GM19455 (cell line): ENCODE data around the gene PTPRT.

Experiments used
- ATAC-seq: cut with Tn5 transposase; IDR thresholded peaks from one replicate; pipeline ENCODE4 v1.9.1; 2021; ENCODE audit not compliant: unreplicated experiment

PTPRT gene

DNA sequence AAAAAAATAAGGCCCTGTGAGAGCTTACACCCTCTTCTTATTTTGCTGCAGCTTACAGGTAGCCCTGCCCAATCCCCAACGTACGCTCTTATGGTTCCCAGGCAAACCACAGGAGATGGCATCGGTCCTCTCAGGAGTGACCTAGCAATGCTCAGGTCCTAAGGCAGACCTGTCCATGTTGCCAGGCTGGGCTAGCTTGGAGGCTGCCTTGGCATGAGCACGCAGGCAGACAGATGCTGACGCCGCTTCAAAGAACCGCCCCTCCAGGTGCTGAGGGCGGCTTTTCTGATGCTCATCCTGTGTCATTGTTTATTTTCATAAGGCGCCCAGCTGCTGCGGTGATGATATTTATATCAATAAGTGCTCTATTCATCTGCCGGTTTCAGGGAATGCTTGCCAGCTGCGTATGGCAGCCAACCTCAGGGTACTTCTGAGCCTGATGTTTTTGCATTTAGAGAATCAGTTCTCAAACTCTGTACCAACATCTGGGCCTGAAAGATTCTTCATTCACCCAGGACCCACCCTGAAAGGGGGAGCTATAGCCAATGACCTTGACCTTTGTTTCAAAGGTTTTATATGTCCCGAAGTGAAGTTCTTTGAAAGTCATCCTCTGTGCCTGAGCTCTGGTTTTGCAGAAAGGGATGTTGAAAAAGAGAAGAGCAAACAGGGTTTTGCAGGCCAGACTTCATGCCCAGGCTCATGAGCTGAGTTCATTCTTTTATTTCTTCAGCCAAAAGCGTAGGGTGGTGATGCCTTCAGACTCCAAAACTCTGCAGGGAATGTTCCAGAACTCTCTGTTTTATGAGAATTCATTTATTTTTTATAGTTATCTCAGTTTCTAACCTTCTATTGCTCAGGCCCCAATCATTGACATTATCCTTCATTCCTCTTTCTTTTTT lies 1095.9 kb downstream of the PTPRT start:
- ATAC-seq, result no peak

DNA sequence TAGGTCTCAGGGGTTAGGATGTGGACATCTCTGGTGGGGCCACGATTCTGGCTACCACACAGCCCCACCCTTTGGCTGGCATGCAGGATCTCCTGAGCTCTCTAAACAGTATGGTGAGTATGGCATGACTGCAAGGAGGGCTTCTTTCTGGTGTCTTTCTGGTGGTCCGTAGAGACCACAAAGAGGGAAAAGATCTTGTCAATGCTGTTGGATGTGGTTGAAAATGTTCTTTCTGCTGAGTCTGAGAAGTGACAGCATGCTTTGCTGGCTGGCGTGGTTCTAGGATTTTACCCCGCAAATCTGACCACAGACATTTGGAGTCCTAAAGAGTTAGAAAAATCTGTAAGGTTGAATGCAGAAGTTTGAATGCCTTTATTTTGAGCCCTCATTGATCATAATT lies 1096.7 kb downstream of the PTPRT start:
- ATAC-seq, result no peak

DNA sequence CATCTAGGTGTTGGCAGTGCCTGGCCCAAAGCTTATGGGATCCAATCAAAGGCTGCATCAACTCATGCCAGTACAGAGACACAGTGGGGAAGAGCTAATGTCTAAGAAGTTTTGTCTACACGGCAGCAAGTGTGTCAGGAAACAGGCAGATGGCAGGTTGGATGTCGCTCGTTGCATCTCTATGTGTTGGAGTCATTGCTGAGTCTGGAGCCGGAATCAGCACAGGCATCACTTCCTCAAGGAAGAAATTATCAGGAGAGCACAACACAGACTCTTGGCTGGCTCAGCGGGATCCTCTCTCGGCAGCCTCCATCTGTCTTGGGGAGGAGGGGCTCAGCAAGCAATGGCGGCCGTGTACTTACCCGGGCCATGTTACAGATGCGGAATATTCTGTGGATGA lies 1104.3 kb downstream of the PTPRT start:
- ATAC-seq, result no peak

DNA sequence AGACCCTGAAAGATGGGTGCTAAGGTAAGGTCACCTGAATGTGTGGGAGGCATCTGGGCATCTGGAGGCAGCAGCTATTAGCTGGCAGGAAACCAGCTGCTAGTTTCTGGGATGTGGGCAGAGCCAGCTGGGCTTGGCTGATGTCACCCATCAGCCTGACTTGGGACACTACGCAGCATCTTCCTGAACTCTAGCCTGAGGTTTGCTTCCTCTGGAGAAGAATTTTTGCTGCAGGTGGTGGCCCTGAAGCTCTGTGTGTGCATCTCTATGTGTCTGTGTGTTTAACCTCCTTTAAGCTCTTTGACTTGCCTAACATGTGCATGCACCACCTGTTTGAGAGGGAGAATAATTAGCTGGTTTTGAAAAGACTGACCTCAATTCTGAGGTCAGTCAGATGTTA lies 1106.4 kb downstream of the PTPRT start:
- no peak for ATAC-seq

DNA sequence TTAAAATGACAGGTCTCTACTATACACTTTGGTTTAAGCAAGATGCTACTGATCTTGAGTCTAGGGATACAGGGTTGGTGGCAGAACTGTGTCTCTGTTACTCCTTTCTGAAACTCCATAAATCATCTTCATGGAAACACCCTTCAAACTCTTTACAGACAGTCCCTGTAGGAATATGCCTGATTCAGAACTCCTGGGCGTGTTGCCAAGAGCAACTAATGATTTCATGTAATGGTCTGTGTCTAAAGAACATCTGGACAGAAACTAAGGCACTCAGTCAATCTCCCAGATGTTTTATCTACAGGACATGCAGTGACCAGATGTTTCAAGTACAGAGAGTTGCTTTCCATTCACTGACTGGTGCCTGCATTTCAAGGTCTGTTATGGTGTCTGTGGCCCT lies 1107.1 kb downstream of the PTPRT start:
- ATAC-seq, result no peak

DNA sequence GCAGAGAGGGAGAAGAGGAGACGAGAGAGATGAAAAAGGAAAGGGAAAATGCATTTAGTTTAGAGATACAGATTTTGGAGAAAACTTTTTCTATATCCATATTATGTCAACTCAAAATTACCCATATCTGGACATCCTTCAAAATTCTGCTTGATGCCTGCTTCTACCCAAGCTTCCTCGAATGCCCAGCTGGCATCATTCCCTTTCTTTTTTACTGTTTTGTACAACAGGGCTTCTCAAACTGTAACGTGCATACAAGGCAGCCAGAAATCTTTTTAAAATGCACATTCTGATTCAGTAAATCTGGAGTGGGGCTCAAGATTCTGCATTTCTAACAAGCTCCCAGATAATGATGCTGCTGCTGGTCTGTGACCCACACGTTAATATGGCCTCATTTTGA lies 1108.8 kb downstream of the PTPRT start:
- ATAC-seq, result no peak

DNA sequence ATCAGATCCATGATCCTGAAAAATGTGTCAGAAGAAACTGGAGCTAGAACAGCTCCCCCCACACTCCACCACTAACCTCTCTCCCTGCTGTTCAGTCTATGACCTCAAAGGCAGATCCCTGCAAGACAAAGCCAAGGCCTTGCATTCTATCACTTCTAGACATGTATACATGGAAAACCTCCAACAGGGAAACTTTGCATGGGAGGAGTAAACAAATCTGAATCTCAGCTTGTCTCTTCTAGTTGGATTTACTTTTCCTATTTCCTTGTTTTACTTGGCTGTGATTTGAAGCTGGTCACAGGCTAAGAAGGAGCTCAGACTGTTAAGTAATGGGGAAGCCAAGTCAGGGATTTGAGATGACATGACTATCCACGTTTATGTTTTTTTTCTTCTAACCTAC lies 1114.8 kb downstream of the PTPRT start:
- no peak for ATAC-seq

DNA sequence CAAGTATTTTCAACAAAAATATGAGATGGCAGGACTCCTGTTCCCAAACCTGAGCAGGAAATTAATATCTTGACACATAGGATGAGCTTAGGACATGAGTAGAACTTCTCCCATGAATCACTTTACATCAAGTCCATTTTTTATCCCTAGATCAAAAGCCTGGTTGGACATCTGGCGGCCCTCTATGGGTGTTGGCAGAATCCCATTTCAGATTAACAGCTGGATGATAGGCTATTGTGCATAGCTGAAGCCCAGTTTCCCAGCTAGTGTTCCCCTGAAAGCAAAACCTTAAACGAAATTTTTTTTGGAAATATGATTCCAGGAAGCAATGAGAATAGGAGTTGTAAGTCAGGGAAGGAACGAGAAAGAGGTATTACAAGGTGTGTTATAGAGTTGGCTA lies 1122.1 kb downstream of the PTPRT start:
- no peak for ATAC-seq

DNA sequence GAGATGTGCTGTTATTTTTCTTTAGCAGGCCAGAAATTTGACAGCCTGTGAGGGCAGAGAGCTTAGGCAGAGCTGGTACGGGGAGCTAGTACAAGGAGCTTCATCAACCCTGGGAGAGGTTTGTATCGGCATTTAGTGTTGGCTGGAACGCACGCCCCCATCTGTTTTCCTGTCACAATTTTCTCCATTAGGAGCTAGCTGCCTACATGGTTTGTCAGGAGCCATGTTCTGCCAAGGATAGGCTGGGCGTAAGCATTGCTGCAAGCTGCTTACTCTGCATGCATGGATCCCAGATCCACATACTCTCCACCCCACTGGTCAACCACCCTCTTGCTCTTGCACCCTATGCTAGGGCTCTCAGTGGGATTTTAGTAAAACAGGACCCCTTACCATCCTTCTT lies 1122.5 kb downstream of the PTPRT start:
- ATAC-seq, result no peak

DNA sequence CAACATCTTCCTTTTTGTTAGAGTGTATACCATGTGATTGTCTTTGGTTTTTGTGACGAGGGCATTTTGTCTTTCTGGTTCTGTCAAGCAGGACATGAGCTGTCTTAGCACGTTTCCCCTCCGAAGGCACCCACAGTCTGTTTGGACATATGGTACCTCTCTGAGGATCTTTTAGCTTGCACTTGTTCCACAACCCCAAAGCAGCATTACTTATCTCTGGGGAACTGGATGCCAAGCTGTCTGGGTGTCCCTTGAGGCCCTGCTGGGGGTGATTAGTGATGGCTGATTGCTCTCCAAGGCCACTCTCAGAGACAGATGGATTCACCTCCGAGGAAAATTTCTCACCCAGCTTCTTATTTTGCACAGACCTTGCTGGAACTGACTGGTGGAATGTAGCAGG lies 1126.6 kb downstream of the PTPRT start:
- ATAC-seq, result no peak

DNA sequence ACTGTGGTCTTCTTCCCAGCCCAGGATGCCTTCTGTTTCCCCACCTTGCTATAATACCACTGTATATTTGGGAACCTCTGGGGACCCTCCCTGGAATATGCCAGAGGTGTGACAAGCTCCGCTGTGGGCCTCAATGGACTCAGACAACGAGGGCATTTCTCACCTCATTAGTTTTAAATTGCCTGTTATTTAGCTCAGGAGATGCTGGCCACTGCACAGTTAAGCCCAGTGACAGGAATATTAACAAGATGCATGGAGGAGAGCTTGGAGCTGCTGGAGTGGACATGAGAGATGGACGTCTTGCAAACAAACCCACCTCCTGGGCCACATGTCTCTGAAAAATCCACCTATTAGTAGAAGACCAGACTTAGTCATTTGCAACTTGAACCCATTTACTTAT lies 1136.4 kb downstream of the PTPRT start:
- ATAC-seq, result no peak

DNA sequence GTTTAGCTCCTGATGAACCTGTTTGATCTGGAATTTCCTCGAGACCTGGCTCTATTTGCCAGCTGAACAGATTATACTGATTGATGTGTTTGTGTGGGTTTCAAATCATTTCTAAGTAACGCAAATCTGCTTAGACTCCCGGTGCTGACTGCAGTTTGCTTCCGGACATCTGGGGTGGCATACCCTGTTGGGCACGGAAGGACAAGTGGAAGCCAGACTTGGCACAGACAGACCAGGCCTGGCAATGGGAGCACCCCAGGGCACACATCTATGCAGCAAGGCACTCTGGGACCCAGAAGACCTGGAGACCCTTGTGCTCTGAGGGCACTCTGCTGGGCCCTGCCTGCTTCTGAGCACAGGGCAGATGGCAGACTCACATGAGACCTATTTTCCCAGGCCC lies 1137.8 kb downstream of the PTPRT start:
- ATAC-seq, result no peak

DNA sequence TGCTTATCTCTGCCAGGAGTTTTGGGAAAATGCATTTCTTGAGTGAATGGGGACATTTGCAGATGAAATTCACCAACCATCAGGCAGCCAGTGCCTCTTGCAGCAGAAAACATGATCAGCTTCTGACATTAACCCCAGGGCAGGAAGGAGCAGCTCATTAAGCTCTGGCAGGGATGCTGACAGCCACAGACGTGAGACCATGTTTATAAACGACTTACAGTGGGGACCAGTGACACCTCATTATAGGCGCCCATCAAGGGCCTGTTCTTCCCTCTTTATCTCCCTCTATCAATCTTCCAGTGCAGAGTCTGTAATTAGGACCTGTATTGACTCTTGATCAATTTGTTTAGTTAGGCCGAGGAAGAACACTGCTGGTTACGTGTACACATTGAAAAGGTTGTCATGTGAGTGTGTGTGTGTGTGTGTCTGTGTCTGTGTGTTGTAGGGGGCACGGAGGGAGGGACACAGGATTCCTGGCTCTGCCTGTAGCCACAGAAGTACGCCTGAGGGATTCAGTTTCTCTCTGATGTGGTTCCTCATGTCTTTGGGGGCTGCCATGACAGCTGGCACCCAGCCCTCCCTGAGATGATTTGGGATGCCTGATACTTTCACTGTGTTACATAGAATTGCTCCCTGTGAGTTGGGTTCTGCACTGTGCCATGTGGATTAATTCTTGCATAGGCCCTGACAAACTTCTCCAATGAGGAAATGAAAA lies 1143.2 kb downstream of the PTPRT start:
- ATAC-seq, result no peak

DNA sequence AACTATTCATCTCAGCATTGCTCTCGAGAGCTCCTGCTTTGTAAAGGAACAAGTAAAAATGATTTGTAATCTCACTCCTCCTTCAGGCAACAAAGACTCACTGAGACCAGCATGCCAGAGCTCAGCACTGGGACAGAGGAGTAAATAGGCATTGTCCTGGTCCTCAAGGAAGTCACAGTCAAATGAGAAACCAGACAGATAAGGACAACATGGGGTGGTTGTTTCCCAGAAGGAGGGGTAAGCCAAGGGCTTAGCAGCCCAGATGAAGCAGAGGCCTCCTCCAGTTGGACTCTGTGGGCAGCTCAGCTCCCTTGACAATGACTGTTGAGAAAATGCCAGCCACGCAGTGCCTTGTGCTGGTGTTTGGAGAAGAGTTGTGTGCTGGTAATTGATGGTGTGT lies 1145.8 kb downstream of the PTPRT start:
- no peak for ATAC-seq

DNA sequence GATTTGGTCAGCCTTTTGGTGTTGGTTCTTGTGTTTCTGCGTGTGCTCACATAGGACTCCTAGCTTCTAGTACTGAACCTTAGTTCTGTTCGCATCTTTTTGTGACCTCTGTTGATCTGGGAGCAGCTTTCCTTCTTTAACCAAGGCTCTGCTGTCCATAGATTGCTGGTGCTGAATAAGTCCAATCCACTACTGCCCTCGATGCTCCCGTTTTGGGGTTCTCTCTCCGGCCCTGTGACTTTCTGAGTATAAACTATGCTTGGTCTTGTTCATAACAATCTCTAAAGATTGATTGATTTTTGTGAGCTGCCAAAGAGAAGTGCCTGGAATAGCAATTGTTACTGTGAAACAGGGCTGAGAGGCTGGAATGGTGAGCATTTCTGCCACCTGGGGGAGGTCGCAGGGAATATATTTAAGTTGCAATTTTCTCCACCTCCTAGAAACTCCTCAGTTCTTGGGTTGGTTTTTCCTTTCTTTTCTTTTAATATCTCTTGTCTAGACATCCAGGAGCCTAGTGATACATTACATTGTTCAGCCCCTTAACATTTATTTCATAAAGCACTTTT lies 1148.6 kb downstream of the PTPRT start:
- ATAC-seq, result no peak

DNA sequence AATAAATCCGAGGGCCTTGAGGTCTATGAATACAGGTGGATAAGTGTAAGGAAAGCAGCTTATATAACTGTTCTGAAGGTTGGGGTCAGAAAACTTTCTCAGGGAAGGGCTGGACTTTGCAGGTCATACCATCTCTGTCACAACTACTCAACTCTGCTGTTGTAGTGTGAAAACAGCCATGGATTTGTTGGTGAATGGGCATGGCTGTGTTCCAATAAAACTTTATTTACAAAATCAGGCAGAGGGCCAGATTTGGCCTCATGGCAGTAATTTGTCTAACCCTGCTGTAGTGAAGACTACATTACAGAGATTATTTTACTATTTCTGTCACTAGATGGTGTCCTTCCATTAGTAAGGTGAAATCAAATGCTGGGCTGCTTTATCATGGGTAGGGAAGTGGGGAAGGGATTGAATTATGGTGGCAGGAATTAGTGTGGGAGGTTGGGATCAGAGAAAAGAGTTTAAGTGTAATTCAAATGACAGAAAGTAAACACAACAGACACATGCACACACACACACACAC lies 1161.9 kb downstream of the PTPRT start:
- no peak for ATAC-seq

DNA sequence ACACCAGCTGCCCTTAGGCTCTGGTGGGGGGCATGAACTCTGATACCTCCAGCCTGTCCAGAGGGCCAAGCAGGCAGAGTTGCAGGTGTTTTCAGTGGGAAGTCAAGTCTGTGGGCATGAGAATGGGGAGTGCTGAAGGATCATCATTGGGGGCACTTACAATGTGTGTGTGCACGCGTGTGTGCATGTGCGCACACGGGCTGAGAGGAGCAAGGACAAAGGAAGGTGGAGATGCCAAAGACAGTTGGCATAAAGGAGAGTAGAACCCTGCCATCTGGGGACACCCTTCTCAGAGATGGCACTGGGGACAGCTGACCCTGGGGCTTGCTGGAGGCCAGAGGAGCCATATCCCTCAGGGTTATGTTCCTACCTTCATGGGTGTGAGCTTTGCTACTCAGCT lies 1163.1 kb downstream of the PTPRT start:
- no peak for ATAC-seq

DNA sequence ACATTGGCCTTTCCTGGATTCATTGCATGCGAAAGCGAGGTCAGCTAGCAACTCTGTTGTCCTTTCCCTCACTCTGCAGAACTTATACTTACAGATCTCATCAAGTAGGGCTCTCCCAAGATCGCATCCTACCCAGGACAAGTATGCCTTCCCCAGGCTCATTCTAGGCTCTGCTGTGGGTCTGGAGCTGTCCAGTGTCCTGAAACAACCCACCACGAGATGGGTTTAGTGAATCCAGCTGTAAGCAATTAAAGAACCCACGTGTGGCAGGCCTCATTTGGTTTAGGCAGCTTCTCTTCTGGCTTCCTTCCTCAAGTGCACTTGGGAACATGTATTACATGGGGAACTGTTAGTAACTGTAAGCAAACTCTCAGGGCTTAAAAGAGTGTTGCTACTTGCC lies 1165.1 kb downstream of the PTPRT start:
- no peak for ATAC-seq
